Breast epithelium (tissue), 3 donors: Measurements from ENCODE around the gene TEX35.

Source experiments
- CTCF ChIP-seq, 3 donors: fragments of 450-650 bp; IDR thresholded peaks; one replicate each; pipeline ENCODE4 v1.5.1; 2016 to 2017; ENCODE audit warnings: antibody characterized with exemption in 3 of 3, mild to moderate bottlenecking in 3 of 3, moderate library complexity in 3 of 3
- POLR2A ChIP-seq: fragments of 450-650 bp; IDR thresholded peaks from one replicate; pipeline ENCODE4 v1.6.1; 2016; ENCODE audit warnings: antibody characterized with exemption, mild to moderate bottlenecking, moderate library complexity
- POLR2AphosphoS5 ChIP-seq, 3 donors: sonication (generic); formaldehyde crosslinking; IDR thresholded peaks; one replicate each; pipeline ENCODE4 v1.6.1; 2017; ENCODE audit warnings: antibody characterized with exemption in 3 of 3

- TF ChIP-seq CTCF (IDR thresholded peaks at IDR 0.05) (no peak), POLR2A (no peak), POLR2AphosphoS5 (IDR thresholded peaks at IDR 0.05) (no peak)
Measured at GRCh38 chr1:178494569-178494971, 18.3 kb upstream of the TEX35 start.
